Measurements from ENCODE around the gene GNG8. TPM values are rescaled to one million over a fixed set of nuclear protein-coding genes. Genes with fewer than 3 reads are reported as not detected.

GNG8 gene
- total and polyA plus RNA-seq, 8 donors = 5.8 to 16.0 (median 8.9) TPM; not detected in 2

DNA sequence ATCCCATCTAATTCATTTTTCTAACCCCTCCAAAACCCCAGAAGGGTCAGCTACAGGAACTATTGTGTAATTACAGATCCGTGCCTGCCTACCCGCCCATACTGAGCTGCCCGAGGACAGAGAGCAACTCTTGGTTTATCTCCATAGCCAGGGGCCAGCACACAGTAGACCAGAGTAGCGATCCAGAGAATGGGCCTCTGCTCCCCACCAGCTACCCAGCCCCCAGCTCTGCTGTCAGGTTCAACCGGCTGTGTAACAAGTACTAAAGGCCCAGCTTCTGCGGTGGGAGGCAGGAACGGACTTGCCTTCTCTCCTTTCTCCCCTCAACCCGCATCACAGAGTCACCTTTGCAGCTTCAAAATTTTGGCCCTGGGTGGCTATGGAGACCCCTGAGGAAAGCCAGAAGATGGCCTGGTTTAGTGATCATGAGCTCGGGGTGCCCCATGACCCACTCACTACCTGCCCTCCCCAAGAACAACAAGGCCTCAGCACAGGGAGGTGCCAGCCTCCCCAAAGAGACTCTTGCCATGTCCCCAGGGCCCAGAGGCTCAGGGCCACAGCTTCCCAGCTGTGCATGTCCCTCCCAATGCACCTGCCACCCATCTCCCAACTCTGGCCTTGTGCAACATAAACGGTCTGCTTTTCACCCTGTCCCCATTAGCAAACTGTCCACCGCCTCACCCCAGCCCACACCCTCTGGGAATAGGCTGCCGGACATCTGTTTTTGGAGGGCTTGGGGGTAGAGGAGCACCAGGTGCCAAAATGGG is 29.1 kb downstream of the GNG8 start:
- no peaks in the 10 kb centered on the region for H3K9me3 ChIP-seq
- H3K4me3 ChIP-seq = no peak overlapping the region
- H3K36me3 ChIP-seq = peaks cover 0 to 57% of the 10 kb centered on the region in 2 donors
- TF ChIP-seq, protein P1, sequence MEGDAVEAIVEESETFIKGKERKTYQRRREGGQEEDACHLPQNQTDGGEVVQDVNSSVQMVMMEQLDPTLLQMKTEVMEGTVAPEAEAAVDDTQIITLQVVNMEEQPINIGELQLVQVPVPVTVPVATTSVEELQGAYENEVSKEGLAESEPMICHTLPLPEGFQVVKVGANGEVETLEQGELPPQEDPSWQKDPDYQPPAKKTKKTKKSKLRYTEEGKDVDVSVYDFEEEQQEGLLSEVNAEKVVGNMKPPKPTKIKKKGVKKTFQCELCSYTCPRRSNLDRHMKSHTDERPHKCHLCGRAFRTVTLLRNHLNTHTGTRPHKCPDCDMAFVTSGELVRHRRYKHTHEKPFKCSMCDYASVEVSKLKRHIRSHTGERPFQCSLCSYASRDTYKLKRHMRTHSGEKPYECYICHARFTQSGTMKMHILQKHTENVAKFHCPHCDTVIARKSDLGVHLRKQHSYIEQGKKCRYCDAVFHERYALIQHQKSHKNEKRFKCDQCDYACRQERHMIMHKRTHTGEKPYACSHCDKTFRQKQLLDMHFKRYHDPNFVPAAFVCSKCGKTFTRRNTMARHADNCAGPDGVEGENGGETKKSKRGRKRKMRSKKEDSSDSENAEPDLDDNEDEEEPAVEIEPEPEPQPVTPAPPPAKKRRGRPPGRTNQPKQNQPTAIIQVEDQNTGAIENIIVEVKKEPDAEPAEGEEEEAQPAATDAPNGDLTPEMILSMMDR (IDR thresholded peaks at IDR 0.05) = no peak
- ATAC-seq (no peak), DNase-seq (peak in 1 of 4 donors; percentile 38)
- H3K27ac ChIP-seq = no peak overlapping the region
- intact Hi-C loops (cut with DNase I) = no loop called here
- peaks cover 18 to 43% of the 10 kb centered on the region in 2 donors for H3K4me1 ChIP-seq
- H3K27me3 ChIP-seq = no peaks in the 10 kb centered on the region

DNA sequence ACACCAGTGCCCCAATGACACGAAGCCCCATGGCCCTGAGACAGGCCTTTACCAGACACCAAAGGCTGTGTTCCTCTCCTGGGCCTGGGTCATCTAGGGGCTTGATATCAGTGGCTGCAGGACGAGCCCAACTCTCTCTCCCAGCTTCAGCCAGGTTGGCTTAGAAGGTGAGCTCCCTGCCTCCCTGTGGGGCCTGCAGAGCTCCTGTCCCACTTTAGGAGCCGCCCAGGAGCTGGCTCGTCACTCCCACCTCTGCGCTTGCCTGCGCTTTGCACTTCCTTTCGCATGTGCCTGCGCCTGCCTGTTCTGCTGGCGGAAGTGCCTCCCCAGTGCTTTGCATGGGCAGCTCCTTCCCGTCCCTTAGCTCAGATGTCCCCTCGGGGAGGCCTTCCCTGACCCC is 30.0 kb downstream of the GNG8 start:
- Histone ChIP-seq H3K36me3 (peaks cover 0 to 57% of the 10 kb centered on the region in 2 donors), H3K4me3 (no peak overlapping the region), H3K9me3 (no peaks in the 10 kb centered on the region), H3K4me1 (peaks cover 14 to 35% of the 10 kb centered on the region in 2 donors), H3K27ac (no peak overlapping the region), H3K27me3 (no peaks in the 10 kb centered on the region)
- TF ChIP-seq, protein P1 (IDR thresholded peaks at IDR 0.05) = no peak
- ATAC-seq (no peak), DNase-seq (peak in 1 of 4 donors; percentile 61)
- intact Hi-C loops (cut with DNase I) = no loop called here

DNA sequence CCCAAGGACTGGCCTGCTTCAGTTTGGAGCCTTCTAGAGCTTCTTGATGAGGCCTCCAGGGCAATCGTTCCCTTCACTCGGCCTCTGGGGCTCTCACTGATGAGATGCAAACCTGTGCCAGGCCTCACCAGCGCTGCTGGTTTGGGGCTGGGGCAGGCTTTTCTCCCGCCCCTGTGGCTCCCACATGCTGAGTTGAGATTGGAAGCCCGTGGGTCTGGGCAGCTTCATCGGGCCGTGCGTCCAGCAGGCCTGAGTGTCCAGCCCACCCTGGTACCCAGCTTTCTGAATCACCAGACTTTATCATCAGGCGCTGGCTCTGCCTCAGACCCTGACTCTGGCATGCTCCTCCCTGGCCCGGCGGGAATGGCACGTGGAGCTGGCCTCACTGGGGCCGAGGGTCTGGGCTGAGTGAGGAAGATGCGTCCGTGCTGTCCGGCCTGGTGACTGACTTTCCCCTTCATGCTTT is 30.6 kb downstream of the GNG8 start:
- H3K9me3 ChIP-seq = no peaks in the 10 kb centered on the region
- H3K36me3 ChIP-seq = peaks cover 0 to 53% of the 10 kb centered on the region in 2 donors
- no peaks in the 10 kb centered on the region for H3K27me3 ChIP-seq
- no peak overlapping the region for H3K4me3 ChIP-seq
- H3K27ac ChIP-seq = no peak overlapping the region
- no peak for ATAC-seq
- H3K4me1 ChIP-seq = peaks cover 14 to 32% of the 10 kb centered on the region in 2 donors
- TF ChIP-seq, protein P1 (IDR thresholded peaks at IDR 0.05) = no peak
- intact Hi-C loops (cut with DNase I) = no loop called here
- DNase-seq = no peak

DNA sequence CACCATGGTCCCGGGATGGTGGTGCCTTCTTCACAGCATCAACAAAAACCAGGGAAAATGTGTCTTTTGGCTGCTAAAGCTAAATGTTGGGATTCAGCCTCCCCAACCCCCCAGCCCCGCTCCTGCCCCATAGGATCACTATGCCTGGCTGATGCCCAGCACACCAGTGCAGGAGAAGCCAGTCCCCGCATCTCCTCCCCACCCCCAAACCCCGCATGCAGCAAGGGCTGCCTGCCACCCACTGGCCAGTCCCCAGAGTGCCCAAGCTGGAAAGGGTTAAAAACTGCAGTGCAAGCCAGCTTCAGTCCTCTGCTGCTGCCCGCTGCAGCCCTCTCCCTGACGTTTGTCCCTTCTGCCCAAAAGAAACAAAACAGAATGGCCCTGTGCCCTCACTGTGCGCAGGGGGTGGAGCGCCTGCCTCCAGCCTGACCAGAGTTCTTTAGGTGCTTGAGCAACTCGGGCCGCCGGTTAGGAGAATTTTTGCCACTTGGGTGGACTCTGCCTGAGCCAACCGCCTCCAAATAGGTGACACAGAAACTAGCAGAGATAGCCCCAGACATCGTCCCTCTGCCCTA is 31.1 kb downstream of the GNG8 start:
- Histone ChIP-seq H3K4me1 (peaks cover 14 to 36% of the 10 kb centered on the region in 2 donors), H3K36me3 (peaks cover 0 to 50% of the 10 kb centered on the region in 2 donors), H3K27me3 (no peaks in the 10 kb centered on the region), H3K27ac (no peak overlapping the region), H3K4me3 (no peak overlapping the region), H3K9me3 (no peaks in the 10 kb centered on the region)
- ATAC-seq = no peak
- TF ChIP-seq, protein P1 (IDR thresholded peaks at IDR 0.05) = no peak
- intact Hi-C loops (cut with DNase I) = no loop called here
- peak in 1 of 4 donors; percentile 62 for DNase-seq

DNA sequence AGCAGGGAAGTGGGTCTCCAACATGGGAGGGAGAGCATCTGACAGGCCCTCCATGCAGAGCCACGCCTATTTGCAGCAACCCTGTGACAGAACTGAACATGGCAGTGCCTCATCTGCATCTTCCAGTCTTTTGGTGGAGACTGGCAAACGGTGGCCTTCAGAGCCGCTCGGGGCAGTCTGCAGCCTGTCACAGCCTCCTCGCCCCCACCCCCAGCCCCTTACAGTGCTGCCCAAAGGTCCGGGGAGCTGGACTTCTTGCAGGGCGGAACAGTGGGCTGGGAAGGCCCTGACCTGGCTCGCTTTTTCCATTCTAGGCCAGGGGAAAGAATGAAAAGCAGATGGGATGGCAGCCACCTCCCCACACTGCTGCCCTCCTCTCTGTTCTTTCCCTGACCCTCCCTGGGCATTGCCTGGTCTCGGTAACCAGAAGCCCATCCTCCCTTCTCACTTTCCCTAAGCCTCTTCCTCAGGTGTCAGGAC is 32.2 kb downstream of the GNG8 start:
- ATAC-seq (no peak), DNase-seq (no peak)
- H3K27ac ChIP-seq = peak overlapping the region in 1 of 2 donors; percentile 96
- peaks cover 0 to 39% of the 10 kb centered on the region in 2 donors for H3K36me3 ChIP-seq
- TF ChIP-seq, protein P1 (IDR thresholded peaks at IDR 0.05) = no peak
- intact Hi-C loops (cut with DNase I) = no loop called here
- no peaks in the 10 kb centered on the region for H3K27me3 ChIP-seq
- peaks cover 14 to 36% of the 10 kb centered on the region in 2 donors for H3K4me1 ChIP-seq
- H3K4me3 ChIP-seq = no peak overlapping the region
- peaks cover 0 to 4% of the 10 kb centered on the region in 2 donors for H3K9me3 ChIP-seq
